Stimulated activated CD4-positive, alpha-beta T cell treated with anti-CD3 and anti-CD28 coated beads, Interleukin-2, amount 100 ng/mL, for 4 hours (primary cell): Measurements from ENCODE around the gene ID4.

Experiments used
- DNase-seq: peaks from one replicate; pipeline ENCODE4 v3.0.0-alpha.2; 2020; ENCODE audit warnings: low read depth

ID4 gene

DNA sequence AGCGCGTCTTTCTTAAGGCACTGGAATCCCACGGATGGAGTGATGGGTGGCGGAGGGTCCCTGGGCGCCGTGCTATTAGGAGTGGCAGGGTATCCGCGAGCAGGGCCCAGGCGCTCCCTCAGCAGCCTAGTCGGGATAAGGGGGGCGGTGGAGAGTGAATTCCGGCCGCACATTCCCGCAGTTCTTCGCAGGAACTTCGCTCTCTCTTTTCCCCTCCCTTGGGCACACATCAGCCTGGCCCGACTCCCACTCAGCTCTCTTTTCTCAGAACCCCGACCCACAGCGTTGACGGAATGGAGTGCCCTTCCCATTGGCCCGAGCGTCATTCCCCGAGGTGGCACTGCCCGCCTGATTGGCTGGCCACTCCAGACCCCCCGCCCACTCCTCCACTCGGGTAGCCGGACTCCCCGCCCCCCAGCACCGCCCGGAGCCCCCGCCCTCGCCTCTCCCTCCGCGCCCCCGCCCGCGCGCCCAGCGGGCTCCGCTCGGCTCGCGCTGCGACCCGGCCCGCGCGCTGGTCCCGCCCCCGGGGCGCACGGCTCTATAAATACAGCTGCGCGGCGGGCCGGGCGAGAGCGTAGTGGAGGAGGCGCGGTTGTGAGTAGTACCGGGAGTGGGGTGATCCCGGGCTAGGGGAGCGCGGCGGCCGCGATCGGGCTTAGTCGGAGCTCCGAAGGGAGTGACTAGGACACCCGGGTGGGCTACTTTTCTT, at the start of gene ID4:
Gene ID4, plus strand, starts transcription at position 572 of the 712 bp plus-strand sequence. CDS start 385 bp downstream, outside the sequence.
- no peak for DNase-seq

DNA sequence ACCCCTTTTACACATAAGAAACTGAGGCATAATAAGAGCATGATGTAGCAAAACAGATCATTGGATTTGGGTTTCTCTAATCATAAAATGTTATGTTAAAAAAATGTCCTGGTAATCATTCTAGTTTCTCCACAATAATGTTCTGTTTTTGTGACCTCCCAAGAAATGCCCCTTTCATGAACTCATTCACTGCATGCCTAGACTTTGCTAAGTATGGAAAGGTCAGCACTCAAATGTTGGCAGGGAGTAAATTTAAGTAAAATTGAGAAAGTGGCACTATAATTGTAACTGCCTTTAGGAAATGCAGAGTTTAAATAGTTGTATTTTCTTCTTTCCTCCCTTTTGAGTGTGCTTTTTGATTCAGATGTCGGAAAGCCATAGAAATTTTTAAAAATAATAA, 48.5 kb upstream of the ID4 start:
- DNase-seq = no peak

DNA sequence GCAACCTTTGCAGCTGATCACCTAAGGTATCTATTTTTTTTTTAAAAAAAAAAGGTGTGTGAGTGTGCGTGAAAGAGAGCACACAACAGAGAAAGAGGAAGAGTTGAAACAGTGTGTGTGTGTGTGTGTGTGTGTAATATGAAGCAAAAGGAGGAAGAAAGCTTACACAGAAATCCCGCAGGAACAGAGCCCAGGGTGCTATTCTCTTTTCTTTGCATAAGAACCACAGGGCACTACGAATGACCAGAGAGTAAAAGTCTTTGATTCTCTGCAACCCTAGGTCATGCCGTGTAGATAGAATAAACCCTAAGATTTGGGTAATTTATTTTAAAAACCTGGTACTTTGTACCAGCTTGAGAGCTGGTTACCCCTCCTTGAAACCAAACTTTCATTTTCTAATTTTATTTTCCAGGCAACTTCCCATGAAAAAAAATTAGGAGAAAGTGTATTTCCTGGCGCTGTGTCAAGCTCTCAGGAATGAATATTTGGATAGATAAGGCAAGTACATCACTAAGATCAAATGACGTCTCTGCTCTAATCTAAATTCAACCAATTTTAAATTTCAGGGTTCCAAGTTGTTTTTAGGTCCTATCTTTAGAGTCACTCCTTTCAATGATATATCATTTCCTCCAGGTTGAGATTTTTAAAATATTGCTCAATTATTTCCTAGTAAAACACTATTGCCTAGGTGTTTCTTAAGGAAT, 47.9 kb upstream of the ID4 start:
- DNase-seq = no peak

- DNase-seq = no peak
These were observed 45.9 kb upstream of the ID4 start for GRCh38 chr6:19791267-19791666.

GRCh38 chr6:19795211-19795610, 42.0 kb upstream of the ID4 start:
- no peak for DNase-seq

GRCh38 chr6:19796452-19796851, 40.7 kb upstream of the ID4 start:
- DNase-seq = no peak

GRCh38 chr6:19798362-19798761, 38.8 kb upstream of the ID4 start:
- no peak for DNase-seq

GRCh38 chr6:19802656-19803055, 34.5 kb upstream of the ID4 start:
- DNase-seq = no peak

DNA sequence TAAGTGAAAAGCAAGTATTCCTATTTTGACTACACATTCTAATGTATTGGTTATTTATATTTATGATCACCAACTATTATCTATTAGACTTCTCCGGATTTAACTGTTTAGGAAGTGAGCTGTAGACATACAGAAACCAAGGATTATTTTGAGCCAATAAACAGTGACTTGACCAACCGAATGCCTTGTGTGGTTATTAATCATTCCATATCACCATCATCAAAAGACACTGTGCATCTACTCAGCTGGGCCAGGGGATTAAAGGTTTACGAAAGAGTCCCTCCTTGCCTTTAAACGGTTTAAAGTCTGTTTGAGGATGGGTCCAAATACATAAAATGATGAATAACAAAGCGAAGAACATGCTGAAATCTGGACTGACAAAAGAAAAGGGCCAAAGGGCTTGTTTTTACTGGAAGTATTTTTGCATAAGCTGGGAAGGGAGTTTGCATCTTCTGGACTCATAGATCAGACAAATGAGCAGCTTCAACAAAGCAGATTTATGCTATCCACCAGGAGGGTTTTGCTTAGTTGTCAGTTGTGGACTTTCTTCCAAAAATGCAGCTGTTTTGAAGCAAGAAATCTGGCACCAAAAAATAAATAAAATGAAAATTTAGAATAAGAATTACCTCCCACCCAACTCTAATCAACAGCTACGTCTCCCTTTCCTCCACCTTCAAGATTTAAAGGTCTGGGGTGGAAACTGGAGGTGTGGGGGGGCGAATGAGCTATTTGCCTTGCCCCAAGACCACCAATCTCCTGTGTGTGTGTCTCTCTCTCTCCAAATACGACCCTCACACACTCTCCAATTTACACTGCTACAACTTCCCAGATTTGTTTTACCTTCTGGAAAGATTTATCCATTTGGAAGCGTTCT, 33.6 kb upstream of the ID4 start:
- DNase-seq = no peak

DNA sequence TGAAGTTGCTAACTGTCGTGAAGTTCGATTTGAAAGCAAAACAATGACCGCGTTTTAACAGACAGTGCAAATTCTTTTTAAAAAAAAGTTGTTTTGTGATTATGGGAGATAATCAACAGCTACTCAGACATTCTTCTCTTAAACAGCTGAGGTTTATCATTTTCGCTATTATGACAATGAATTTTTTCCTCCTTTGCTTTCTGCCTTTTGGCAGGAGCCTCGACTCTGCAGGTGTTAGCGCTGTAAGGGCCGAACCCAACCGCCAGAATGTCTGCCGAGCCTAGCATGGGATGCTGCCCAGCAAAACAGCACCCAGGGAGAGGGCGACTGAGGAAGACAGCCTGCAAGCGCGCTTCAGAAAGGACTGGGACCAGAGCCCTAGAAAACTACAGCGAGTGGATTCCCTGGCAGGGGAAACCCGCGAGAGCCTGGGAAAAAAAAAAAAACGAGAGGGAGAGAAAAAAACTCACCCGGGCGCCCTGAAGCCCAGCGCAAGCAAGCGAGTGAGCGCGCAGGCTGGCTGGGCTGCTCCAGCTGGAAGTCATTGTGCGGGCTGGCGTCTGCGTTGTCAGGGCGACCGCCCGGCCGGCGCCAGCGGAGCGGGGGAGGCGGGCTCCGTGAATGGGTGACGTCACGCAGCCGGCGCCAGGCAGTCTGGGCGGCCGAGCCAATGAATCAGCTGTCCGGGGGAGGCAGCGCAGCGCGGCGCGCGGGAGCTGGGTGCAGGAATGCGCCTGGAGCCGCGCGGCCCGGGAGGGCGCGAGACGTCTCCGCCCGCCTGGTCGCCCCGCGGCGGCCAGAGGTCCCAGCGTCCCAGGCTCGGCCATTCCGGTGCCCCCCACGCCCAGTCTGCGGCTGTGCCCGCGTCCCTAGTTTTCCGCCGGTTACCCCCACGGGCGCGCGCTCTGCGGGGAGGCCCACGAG, 32.7 kb upstream of the ID4 start:
- DNase-seq = peak; percentile 29

DNA sequence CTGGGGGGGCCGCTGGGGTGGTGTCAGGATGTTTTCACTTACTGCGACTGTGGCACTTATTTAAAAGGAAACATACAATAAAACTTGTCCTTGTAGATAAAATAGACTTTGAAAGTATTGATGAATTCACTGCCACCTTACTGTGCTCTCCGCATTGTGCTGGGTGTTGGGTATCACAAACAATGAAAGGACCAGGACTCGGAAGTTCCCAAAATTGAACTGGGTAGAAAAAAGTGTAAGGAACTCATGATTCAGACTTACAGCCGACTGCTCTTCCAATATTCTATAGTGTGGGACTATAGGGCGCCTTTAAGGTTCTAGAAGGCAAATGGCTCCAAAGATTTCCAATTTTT, 32.1 kb upstream of the ID4 start:
- no peak for DNase-seq

DNA sequence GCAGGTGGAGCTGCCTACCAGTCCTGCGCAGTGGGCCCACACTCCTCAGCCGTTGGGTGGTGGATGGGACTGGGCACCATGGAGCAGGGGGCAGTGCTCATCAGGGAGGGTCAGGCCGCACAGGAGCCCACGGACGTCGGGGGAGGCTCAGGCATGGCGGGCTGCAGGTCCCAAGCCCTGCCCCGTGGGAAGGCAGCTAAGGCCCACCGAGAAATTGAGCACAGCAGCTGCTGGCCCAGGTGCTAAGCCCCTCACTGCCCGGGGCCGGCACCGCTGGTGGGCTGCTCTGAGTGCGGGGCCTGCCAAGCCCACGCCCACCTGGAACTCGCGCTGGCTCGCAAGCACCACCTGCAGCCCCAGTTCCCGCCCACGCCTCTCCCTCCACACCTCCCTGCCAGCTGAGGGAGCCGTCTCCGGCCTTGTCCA, 30.2 kb upstream of the ID4 start:
- no peak for DNase-seq

DNA sequence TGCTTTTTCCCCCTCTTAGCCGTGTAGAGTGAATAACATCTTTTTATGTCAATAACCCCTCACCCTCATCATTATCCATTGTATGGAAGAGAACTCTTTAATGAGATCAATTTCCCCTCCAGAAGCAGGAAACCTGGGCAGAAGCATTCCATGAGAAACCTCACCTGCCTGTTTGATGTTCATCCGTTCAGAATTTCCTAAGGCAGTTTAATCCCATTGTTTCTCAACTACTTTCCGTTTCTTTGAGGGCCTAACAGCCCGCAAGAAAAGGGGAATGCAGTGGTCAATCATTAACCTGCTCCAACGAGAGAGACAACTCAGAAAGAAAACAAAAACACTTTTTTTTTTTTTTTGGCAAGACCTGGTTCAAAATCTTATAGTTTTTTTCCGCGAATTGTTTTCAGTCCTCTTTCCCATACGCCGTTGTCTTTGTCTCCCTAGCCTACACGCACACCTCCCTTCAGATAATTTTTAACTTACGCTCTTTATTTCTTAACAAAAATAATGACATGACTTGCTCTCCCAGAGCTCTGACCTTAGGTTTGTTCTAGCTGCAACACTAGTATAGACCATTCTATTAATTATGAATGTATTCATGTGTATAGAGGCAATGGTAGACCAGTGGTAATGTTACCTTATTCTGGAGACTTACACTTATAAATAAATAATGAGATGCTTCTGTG, 25.6 kb upstream of the ID4 start:
- DNase-seq = no peak

DNA sequence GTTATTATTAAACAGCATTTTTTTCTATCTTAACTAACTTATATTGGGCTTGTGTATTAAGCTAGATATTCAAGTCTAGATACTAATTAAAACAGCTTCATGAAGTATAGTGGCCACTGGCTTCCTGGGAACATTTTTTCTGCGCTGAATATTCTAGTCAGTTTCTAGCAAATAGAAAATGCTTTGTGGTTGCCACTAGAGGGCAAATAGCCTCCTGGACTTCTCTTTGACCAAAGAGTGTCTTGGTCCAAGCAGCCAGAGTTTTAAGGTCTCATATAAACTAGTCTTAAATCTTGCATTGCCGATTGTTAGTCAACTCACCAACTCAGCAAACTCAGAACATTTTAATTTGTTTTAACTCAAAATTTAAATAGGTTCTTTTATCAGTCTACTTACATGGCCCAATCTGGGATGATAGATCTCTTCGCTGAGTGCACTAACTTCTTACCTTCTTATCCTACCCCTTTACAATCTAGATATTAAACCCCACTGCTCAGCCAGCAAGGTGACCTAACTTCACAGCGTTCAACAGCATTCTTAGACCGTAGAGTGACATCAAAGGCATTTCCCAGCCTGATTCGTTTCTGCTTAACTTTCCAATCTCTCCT, 24.6 kb upstream of the ID4 start:
- DNase-seq = no peak

DNA sequence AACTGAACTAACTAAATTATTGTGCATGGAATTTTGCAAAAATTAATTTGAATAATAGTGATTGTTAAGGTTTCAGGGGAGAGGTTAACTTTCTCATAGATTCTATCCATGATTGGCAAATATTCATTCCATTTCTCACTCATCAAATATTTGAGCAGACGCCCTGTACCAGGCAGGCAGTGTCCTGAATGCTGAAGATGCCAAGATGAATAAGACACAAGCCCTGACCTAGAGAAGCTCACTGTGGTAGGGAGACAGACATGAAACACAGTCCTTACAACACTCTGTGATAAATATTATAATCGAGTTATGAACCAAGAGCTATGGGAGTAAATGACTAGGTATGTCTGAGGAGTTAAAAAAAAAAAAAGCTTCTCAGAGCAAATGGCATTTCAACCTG, 18.4 kb upstream of the ID4 start:
- no peak for DNase-seq

DNA sequence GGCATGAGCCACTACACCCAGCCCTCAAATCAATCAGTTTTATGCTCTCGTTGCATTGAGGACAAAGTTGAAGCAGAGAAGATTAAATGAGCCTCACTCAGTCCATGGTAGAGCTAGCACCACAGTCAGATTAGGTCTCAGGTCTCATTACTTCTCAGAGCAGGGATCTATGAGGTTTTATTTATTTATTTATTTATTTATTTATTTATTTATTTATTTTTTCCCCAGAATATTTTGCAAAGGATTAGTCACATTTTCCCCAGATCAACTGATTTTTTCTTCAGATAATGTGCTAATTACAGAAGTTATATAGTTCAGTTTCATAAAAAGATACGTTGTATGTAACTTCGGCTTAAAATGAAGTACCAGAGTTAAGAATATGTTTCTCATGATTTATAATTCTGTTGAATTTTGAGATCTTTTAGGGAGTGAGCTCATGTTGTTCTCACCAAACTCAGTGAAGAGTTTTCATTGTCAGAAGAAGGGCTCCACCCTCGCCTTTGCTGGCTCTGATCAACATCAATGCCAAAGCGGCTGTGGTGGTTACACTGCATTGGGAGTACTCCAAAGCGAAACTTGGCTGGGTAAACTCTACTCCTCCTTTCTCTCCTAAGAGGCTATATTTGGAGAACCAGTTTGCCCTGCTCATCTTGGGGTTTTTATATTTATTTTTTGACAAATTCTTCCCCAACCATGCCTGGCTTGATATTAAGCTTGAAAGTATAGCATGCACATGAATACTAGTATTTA, 12.9 kb upstream of the ID4 start:
- DNase-seq = no peak

GRCh38 chr6:19827247-19827646, 9.9 kb upstream of the ID4 start:
- no peak for DNase-seq

DNA sequence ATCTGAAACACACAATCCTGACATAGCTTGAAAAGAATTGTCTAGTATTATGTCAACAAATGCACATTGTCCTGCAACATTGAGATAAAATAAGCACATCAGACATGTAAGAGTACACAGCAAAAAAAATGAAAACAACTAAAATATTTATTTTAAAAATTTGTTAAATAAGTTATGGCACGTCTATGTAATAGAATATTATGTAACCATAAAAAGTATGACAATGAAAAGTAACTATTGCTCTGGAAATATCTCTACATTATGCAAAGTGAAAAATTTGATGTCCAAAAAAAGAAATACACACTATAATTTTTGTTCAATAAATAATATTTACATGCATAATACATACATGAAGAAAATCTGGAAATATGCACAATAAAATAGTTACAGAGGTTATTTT, 9.3 kb upstream of the ID4 start:
- DNase-seq = no peak

DNA sequence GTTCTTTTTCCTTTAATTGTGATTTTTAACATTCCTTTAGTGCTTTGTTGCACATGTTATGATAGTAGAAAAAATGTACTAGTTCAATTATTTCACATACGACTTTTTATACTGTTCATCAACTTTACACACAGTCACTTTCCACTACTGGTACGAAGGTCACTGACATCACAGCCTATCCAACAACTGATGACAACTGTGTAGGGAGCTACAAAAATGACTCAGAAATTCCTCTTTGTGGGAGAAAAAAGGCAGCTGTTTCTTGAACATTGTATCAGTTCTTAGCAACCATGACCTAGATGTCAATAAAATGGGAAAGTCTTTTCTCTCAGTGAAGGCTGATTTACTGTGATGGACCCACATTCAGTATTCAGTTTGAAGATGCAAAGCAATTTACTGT, 7.0 kb upstream of the ID4 start:
- no peak for DNase-seq

DNA sequence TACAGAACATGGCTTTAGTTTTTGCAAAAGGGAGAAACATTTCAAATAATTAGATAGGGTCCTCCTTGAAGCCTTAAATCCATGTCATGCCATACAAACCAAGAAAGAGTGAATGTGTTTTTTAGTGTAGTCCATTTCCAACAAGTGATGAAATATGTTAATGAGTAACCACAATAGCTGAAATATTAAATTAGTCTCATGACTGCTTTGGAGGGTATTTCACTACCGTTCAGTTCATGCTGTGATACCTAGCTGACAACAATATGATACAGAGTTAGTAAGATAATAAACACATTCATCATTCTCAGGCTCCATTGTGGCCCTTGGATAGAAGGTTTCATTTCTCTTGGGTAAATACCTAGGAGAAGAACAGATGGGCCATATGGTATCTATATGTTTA, 5.8 kb upstream of the ID4 start:
- DNase-seq = no peak
